HG03097 (cell line): Measurements from ENCODE around the gene MBNL2.

Source experiments
- ATAC-seq: cut with Tn5 transposase; IDR thresholded peaks from one replicate; pipeline ENCODE4 v1.9.1; 2021; ENCODE audit not compliant: unreplicated experiment, low FRiP score

MBNL2 gene

GRCh38 chr13:97231118-97231828 is 9.1 kb downstream of the MBNL2 start:
- no peak for ATAC-seq

GRCh38 chr13:97231829-97232196 is 9.7 kb downstream of the MBNL2 start:
- no peak for ATAC-seq

- ATAC-seq, result no peak
These were observed 11.4 kb downstream of the MBNL2 start for GRCh38 chr13:97233499-97233898.

DNA sequence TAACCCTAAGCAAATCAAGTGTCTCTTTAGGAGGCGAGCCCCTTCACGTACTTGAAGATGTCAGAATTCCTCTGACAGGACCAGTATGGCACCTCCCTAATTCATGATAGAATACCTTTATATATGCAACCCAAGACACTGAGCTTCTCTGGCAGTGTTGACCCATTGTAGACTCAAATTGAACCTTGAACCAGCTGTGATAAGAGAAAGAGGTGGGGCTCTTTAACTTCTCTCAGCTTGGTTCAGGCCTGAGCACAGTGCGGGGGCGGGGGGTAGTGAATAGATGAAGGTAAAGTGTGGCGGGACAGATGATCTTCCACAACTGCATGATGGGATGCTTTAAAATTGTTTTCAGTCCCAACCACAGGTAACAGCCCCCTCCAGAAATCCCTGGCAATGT is 12.1 kb downstream of the MBNL2 start:
- ATAC-seq, result no peak

DNA sequence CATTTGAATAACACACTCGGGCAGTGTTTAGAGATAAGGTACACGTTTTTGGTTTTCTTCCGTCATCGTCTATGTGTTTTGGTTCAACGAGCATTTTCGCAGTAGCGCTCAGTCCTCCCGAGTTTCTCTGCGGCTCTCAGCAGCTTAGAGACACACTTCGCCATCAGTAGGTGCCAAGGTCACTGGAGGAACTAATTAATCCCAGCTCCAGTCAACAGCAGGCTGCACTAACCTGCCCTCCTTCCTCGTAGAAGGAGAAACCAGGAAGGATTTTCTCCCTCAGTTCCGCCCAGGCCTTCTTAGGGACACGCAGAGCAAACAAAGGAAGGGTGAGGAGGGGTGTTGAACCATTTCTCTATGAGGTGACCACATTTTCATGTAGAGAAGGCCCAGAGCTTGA is 12.6 kb downstream of the MBNL2 start:
- no peak for ATAC-seq

DNA sequence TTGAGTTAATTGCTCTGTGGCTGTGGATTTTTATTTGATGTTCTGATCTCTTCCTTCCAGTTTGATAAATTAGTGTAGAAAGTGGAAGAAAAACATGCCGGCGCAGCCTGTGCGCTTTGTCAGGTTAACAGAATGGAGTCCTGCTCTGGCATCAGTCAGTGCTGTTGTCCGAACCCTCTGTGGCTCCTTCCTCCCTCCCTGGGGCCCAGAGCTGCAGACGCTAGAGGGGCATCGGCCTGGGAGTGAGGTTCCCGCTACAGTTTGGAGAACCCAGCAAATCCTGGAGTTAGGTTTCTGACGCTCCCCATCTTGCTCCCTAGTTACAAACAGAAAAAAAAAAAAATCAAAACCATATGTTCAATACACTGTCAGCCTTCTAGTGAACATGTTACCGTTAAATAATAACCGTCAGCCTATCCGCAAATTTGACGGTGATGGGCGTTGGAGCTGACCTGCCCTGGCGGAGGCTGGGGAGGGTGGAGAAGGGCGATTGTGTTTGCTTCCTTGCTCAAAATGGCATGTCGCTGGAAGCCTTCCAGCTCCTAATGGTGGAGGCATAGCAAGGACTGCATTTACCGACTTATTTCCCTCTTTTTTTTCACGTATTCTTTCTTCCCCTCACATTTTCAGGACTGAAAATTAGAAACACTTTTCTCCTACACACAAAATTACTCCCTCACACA is 13.6 kb downstream of the MBNL2 start:
- ATAC-seq, result no peak

DNA sequence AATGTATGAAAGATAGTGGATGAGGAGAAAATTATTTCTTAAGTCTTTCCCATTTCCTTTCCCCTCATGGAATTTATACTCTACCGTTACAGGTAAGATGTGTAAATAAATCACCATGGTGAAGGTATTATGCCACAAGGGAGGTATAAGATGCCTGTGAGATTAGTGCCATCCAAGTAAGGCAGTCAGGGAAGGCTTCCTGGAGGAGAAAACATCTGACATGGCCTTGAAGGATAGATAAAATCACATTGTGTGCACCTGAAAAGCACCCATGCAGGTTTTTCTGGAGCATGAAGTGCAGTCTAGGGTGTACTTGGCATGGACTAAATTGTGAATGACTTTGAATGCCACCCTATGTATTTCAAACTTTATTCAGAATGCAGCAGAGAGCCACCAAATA is 15.3 kb downstream of the MBNL2 start:
- ATAC-seq, result no peak

- ATAC-seq, result no peak
These were observed 16.3 kb downstream of the MBNL2 start for GRCh38 chr13:97238432-97238831.

DNA sequence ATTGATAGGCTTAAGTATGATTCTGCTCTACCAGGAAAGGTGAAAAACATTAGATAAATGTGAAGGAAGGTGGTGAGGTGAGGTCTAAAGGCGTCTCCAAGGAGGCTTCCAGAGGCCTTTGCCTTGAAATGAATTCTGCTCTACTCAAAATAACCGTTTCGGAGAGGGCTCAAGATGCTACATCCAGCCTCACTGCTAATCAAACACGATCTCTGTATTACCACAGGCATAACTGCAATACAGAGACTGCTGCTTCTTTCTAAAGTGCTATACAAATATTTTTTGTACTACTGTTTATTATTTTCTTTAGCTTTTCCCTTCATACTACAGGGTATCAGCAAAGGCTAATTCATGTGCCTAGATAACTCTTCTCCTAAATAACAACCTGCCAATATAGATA is 16.8 kb downstream of the MBNL2 start:
- ATAC-seq, result no peak

- ATAC-seq, result no peak
These were observed 17.2 kb downstream of the MBNL2 start for GRCh38 chr13:97239306-97239705.

DNA sequence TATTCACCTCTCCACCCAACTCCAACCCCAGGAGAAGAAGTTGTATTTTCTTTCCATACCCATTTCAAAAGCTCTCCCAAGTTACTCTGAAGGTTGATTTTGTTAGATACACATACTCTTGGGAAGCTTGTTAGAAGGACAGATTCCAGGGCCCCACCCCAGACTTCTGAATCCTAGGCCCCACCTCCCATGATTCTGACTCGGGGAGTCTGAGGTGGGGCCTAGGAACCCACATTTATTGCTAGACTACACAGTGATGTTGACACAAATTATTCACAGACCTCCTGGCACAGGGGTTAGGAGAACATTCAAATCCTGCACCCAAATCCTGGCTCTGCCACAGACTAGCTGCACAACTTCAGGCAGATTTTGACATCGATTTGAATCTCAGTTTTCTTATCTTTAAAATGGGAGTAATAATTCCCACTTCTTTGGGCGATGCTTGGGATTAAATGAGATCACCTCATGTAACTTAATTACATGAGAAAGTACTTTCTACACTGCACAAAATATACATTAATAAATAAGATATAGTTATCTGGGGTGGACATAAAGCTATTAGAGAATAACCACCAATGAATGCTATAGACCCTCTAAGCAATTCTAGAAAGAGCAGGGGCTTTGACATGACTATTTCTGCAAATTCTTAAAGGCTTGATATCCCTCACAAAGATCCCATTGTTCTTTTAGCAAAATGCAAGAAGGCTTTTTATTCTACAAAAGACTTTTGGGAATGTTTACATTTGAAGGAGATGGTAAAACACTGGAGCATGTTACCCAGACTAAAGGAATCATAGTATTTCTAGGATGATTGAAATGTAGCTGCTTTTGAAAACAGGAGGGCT is 18.0 kb downstream of the MBNL2 start:
- no peak for ATAC-seq

DNA sequence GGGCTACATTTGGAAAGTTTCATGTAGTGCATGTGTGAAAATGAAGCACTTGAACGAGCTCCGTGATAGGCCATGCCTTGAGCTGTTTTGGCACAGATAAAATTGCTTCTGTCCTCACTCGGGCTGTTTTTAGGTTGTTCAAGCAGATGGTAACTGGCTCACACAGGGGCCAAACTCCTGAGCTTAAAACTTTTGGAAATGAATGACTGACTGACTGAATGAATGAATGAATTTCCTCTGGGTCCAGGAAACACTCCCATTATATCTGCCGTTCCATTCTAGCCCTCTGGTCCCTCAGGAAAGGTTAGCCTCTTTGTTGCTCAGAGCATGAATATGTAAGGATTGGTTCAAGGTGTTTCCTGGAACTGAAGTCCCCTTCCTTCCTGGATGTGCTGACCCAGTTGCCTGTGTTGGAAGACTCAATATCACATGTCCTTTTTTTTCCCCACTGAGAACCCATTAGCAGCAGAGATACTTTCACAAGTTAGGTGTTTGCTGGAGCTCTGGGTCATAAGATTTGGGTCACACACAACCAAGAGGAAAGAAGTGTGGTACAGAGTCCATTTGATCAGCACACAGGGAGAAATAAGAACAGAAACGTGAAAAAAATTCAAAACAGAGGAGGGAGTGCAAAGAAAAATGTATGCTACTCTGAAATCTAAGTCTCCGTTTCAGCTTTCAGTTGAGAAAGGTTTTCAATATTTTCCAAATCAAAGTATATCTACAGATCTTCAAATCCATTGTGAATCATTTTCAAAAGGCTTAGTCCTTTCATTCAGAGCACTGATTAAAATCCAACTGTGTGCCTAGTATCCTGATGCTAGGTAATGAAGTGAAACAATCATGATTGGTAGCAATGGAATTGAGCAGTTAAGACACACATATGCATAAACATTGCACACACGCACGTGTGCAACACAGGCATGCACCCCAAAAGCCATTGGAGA is 18.9 kb downstream of the MBNL2 start:
- ATAC-seq, result no peak

- no peak for ATAC-seq
These were observed 19.6 kb downstream of the MBNL2 start for GRCh38 chr13:97241761-97242160.

DNA sequence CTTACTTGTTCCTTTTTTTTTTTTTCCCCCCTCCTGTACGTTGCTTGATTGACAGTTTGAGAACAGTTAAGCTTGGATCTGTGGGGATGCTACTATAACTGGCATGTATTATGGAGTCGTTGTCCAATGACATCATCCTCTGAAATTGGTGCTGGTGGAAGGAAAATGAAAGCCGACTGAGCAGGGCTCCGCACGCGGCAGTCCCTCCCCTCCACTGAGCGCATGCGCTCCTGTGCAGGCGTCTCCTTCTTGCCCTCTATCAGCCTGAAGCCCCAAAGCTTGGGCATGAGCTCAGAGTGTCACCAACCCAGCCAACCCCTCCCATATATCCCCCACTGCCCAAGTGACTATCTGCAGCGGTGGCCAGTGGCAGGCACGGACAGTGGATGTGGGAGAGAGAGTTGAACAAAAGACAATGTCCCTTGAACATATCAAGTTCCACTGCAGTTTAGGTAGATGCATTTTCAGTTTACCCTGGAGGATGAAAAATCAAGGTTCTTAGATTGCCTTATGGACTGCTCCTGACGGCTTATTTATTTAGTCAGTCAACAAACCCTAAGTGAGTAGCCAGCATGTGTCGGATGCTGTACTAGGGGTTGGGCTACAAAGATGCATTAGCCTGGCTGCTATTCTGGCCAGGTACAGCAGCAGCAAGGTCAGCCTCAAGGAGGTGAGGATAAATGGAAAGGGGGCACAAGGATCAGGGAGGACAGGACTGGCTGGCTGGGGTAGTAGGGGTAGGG is 20.8 kb downstream of the MBNL2 start:
- no peak for ATAC-seq

DNA sequence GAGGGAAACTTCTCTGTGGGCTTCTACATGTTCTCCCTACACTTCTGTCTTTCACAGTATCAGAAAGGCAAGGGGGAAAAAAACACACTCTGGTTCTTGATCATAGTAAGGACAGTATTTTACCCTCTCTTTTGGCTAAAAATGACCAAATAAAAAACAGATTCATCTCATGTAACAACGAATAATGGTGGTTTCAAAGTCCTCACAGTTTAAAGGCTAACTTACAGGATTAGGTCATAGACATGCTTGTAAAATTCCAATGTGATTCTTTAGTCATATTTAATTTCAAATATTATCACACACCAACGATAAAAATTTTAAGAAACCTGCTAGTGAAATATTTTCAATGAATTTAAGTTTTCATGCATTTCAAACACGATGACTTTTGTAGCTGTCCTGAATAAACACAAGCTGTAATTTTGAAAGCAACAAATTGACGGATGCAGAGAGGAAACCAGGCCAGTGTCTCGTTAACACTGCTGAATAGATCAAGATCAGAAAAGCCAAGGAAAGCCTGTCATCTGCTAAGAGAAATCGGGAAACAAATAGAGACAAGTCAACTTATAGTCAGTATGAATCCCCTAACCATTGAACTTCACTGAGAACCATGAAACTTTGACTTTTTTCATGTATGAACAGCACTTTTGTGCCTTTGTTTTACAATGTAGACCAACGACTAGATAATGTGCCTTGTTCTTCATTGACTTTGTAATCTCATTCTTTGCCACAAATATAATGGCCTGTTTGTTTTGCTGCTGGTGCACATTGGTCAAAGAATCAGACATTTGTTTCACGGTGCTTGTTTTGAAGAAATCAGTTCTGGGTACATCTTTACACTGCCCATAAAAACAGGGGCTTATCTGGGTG is 22.0 kb downstream of the MBNL2 start:
- no peak for ATAC-seq

- ATAC-seq, result no peak
These were observed 22.9 kb downstream of the MBNL2 start for GRCh38 chr13:97245011-97245410.

DNA sequence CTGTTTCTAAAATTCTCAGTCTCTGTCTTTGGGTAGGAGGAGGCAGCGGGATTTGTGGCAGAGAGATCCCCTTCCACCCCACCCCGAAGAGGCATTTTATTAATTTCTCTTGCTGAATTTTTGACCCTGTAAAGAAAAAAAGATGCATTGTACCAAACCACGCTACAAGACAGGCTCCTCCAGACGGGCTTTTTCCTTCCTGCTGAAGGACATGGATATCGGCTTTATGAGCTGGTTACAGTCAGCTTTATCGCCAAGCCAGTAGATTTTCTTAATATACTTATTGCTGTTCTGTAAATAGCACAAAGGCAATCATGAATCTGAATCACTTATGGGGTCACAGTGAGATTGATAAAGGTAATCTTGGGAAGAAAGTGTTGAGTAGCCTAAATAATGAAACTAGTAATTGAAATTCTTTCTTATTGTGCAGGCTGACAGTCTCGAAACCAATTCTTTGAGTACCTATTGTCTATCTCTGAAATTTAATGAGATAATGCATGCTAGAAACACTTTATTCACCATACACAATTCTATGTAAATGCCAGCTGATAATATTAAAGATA is 24.5 kb downstream of the MBNL2 start:
- ATAC-seq, result no peak

DNA sequence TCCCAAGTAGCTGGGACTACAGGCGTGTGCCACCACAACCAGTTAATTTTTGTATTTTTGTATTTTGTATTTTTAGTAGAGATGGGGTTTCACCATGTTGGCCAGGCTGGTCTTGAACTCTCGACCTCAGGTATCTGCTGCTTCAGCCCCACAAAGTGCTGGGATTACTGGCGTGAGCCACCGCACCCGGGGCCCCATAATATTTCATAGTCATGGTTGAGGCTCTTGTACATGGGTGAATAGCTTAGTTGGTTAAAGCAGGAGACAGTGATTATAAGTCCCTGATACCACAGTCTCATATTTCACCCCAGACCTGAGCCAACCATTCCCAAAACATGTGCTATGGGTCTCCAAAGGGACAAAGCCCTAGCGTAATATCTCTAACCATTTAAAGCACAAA is 26.1 kb downstream of the MBNL2 start:
- no peak for ATAC-seq
